H9 (cell line): ENCODE measurements around the gene PSMD8. TPM values are rescaled to one million over a fixed set of nuclear protein-coding genes. Genes with fewer than 3 reads are reported as not detected.

Experiments
- DNase-seq: peaks from one replicate; pipeline ENCODE4 v3.0.0-alpha.2; 2017
- H2AFZ ChIP-seq: one replicate; pipeline ENCODE4 v1.6.1; 2013; ENCODE audit warnings: mild to moderate bottlenecking, low read length, control low read depth, moderate library complexity
- H2AK5ac ChIP-seq: 2 replicates; pipeline ENCODE4 v1.6.1; 2013; ENCODE audit warnings: low read length, control low read depth, mixed read lengths; ENCODE audit not compliant: insufficient read length
- H2BK120ac ChIP-seq: one replicate; pipeline ENCODE4 v1.6.1; 2013; ENCODE audit warnings: low read depth, mild to moderate bottlenecking, low read length, control low read depth, inconsistent platforms; ENCODE audit not compliant: poor library complexity, severe bottlenecking
- H2BK12ac ChIP-seq: 2 replicates; pipeline ENCODE4 v1.6.1; 2013; ENCODE audit warnings: low read length, control low read depth, mixed read lengths, low read depth; ENCODE audit not compliant: insufficient read length
- H2BK15ac ChIP-seq: 2 replicates; pipeline ENCODE4 v1.6.1; 2013; ENCODE audit warnings: low read depth, low read length, control low read depth
- H2BK20ac ChIP-seq: one replicate; pipeline ENCODE4 v1.6.1; 2013; ENCODE audit warnings: low read depth, mild to moderate bottlenecking, low read length, control low read depth, inconsistent platforms; ENCODE audit not compliant: poor library complexity, severe bottlenecking
- H2BK5ac ChIP-seq: 2 replicates; pipeline ENCODE4 v1.6.1; 2013; ENCODE audit warnings: low read length, control low read depth, mixed read lengths; ENCODE audit not compliant: insufficient read length
- H3K14ac ChIP-seq: 2 replicates; pipeline ENCODE4 v1.6.1; 2013; ENCODE audit warnings: low read length, control low read depth; ENCODE audit not compliant: insufficient read depth
- H3K18ac ChIP-seq: 2 replicates; pipeline ENCODE4 v1.6.1; 2013; ENCODE audit warnings: low read depth, mild to moderate bottlenecking, mixed read lengths, low read length, control low read depth; ENCODE audit not compliant: insufficient read length
- H3K23ac ChIP-seq: 2 replicates; pipeline ENCODE4 v1.6.1; 2013; ENCODE audit warnings: low read length, control low read depth, mixed read lengths, low read depth; ENCODE audit not compliant: insufficient read length
- H3K23me2 ChIP-seq: 2 replicates; pipeline ENCODE4 v1.6.1; 2013; ENCODE audit warnings: low read depth, mild to moderate bottlenecking, mixed read lengths, low read length, control low read depth; ENCODE audit not compliant: insufficient read length, poor library complexity, severe bottlenecking
- H3K27ac ChIP-seq: 2 replicates; pipeline ENCODE4 v1.5.1; 2013; ENCODE audit warnings: low read length, control low read depth, mixed read lengths, low read depth; ENCODE audit not compliant: insufficient read length
- H3K27me3 ChIP-seq: 2 replicates; pipeline ENCODE4 v1.6.1; 2013; ENCODE audit warnings: low read length, control low read depth, inconsistent platforms; ENCODE audit not compliant: insufficient read depth
- H3K4ac ChIP-seq: 2 replicates; pipeline ENCODE4 v1.6.1; 2013; ENCODE audit warnings: low read depth, mild to moderate bottlenecking, control low read depth, inconsistent platforms, low read length, moderate library complexity
- H3K4me1 ChIP-seq: 2 replicates; pipeline ENCODE4 v1.6.1; 2013; ENCODE audit warnings: low read length, control low read depth, inconsistent platforms; ENCODE audit not compliant: insufficient read depth
- H3K4me2 ChIP-seq: 2 replicates; pipeline ENCODE4 v1.6.1; 2013; ENCODE audit warnings: low read length, control low read depth, mixed read lengths; ENCODE audit not compliant: insufficient read length, insufficient read depth
- H3K56ac ChIP-seq: 2 replicates; pipeline ENCODE4 v1.6.1; 2013; ENCODE audit warnings: low read depth, mild to moderate bottlenecking, mixed read lengths, low read length, control low read depth; ENCODE audit not compliant: insufficient read length
- H3K79me1 ChIP-seq: 2 replicates; pipeline ENCODE4 v1.6.1; 2013; ENCODE audit warnings: low read depth, mild to moderate bottlenecking, moderate library complexity, low read length, control low read depth, inconsistent platforms; ENCODE audit not compliant: insufficient read depth, poor library complexity, severe bottlenecking
- H3K79me2 ChIP-seq: 2 replicates; pipeline ENCODE4 v1.6.1; 2013; ENCODE audit warnings: low read length, control low read depth, inconsistent platforms; ENCODE audit not compliant: insufficient read depth
- H3K9ac ChIP-seq: 2 replicates; pipeline ENCODE4 v1.6.1; 2013; ENCODE audit warnings: low read length, control low read depth, mixed read lengths; ENCODE audit not compliant: insufficient read length; ENCODE audit errors: extremely low read depth
- H3K9me3 ChIP-seq: one replicate; pipeline ENCODE4 v1.6.1; 2013; ENCODE audit warnings: low read depth, low read length, inconsistent platforms; ENCODE audit not compliant: control insufficient read depth
- H3T11ph ChIP-seq: one replicate; pipeline ENCODE4 v1.6.1; 2013; ENCODE audit warnings: mild to moderate bottlenecking, low read length, control low read depth, inconsistent platforms
- H4K20me1 ChIP-seq: one replicate; pipeline ENCODE4 v1.6.1; 2013; ENCODE audit not compliant: control insufficient read depth, insufficient read length, insufficient read depth
- H4K5ac ChIP-seq: 2 replicates; pipeline ENCODE4 v1.6.1; 2013; ENCODE audit warnings: low read depth, mild to moderate bottlenecking, mixed read lengths, low read length, control low read depth; ENCODE audit not compliant: insufficient read length
- H4K8ac ChIP-seq: replicated peaks from 2 replicates; pipeline ENCODE4 v1.6.1; 2013; ENCODE audit warnings: low read length, control low read depth, mixed read lengths, low read depth; ENCODE audit not compliant: insufficient read length
- H4K91ac ChIP-seq: 2 replicates; pipeline ENCODE4 v1.6.1; 2013; ENCODE audit warnings: low read depth, mild to moderate bottlenecking, moderate library complexity, mixed read lengths, low read length, control low read depth; ENCODE audit not compliant: insufficient read length
- H3K27ac Mint-ChIP-seq, 3 experiments: 2 replicates in 2 of 3; 3 replicates in 1 of 3; pipeline ENCODE4 v1.8.0; 2020 to 2021; ENCODE audit warnings: mixed read lengths in 3 of 3, mild to moderate bottlenecking in 1 of 3, moderate library complexity in 1 of 3
- H3K27me3 Mint-ChIP-seq: 2 replicates; pipeline ENCODE4 v1.8.0; 2021; ENCODE audit warnings: low read depth, mild to moderate bottlenecking, moderate library complexity, mixed read lengths
- H3K36me3 Mint-ChIP-seq, 3 experiments: 2 replicates in 2 of 3; 3 replicates in 1 of 3; pipeline ENCODE4 v1.8.0; 2020 to 2021; ENCODE audit warnings: low read depth in 3 of 3, mixed read lengths in 3 of 3; ENCODE audit not compliant: insufficient read depth in 1 of 3
- H3K4me1 Mint-ChIP-seq, 2 experiments: 2 replicates each; pipeline ENCODE4 v1.8.0; 2020; ENCODE audit warnings: mixed read lengths in 2 of 2
- H3K4me3 Mint-ChIP-seq, 2 experiments: 2 replicates in 1 of 2; 3 replicates in 1 of 2; pipeline ENCODE4 v1.8.0; 2020 to 2021; ENCODE audit warnings: mild to moderate bottlenecking in 2 of 2, mixed read lengths in 2 of 2, moderate library complexity in 1 of 2
- H3K9me3 Mint-ChIP-seq, 2 experiments: 2 replicates in 1 of 2; 3 replicates in 1 of 2; pipeline ENCODE4 v1.8.0; 2020; ENCODE audit warnings: mild to moderate bottlenecking in 2 of 2, mixed read lengths in 2 of 2, moderate library complexity in 1 of 2
- WGBS: extraction: QIAGEN DNeasy Blood & Tissue Kit; methylation state at CpG from one replicate; pipeline ENCODE4 v1.1.7; 2013; ENCODE audit warnings: missing lambda C conversion rate, low lambda C conversion rate, mixed read lengths; ENCODE audit not compliant: insufficient read length; ENCODE audit errors: extremely low coverage; 5-methylcytosine and 5-hydroxymethylcytosine counted together
- total RNA-seq: library from RNA; stranded (reverse); gene quantifications from 2 replicates; pipeline ENCODE4 v1.2.1, GENCODE V29; 2021
- TF ChIP-seq, protein P1 (sequence below): fragments of 200-600 bp; sonication (generic); conservative IDR thresholded peaks from 3 replicates; pipeline ENCODE4 v1.8.0; 2021; ENCODE audit warnings: antibody characterized with exemption, mild to moderate bottlenecking

The PSMD8 gene
- total RNA-seq, 1 experiment from 2014 or later = 189 TPM

GRCh38 chr19:38376576-38376975 lies 2.2 kb downstream of the PSMD8 start:
- H2AK5ac ChIP-seq = no peak overlapping the region
- no peak overlapping the region for H4K8ac ChIP-seq
- H3K56ac ChIP-seq = no peak overlapping the region
- no peaks in the 10 kb centered on the region for H3K9me3 ChIP-seq
- peaks cover 12% of the 10 kb centered on the region for H3K23me2 ChIP-seq
- H3K79me1 ChIP-seq = peaks cover 12% of the 10 kb centered on the region
- peaks cover 3% of the 10 kb centered on the region for H4K20me1 ChIP-seq
- H2BK5ac ChIP-seq = no peak overlapping the region
- no peak overlapping the region for H2BK120ac ChIP-seq
- H3K4me1 ChIP-seq = no peaks in the 10 kb centered on the region
- no peak overlapping the region for H3K27ac ChIP-seq
- no peak overlapping the region for H3K23ac ChIP-seq
- H2BK20ac ChIP-seq = no peak overlapping the region
- H2BK15ac ChIP-seq = no peak overlapping the region
- peaks cover 22 to 41% (median 32%) of the 10 kb centered on the region in 3 experiments; a peak in 6 of 7 replicates for H3K36me3 Mint-ChIP-seq
- peaks cover 14 to 18% of the 10 kb centered on the region in 2 experiments for H3K4me1 Mint-ChIP-seq
- no peaks in the 10 kb centered on the region for H3K9me3 Mint-ChIP-seq
- WGBS = no CpG with 5 or more reads among the region's 3 CpGs
- H3K4me3 Mint-ChIP-seq = peak overlapping the region; percentile 40 to 99
- H3K14ac ChIP-seq = no peak overlapping the region
- no peak for DNase-seq
- H4K5ac ChIP-seq = no peak overlapping the region
- TF ChIP-seq, protein P1, sequence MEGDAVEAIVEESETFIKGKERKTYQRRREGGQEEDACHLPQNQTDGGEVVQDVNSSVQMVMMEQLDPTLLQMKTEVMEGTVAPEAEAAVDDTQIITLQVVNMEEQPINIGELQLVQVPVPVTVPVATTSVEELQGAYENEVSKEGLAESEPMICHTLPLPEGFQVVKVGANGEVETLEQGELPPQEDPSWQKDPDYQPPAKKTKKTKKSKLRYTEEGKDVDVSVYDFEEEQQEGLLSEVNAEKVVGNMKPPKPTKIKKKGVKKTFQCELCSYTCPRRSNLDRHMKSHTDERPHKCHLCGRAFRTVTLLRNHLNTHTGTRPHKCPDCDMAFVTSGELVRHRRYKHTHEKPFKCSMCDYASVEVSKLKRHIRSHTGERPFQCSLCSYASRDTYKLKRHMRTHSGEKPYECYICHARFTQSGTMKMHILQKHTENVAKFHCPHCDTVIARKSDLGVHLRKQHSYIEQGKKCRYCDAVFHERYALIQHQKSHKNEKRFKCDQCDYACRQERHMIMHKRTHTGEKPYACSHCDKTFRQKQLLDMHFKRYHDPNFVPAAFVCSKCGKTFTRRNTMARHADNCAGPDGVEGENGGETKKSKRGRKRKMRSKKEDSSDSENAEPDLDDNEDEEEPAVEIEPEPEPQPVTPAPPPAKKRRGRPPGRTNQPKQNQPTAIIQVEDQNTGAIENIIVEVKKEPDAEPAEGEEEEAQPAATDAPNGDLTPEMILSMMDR = no peak
- no peak overlapping the region for H3K18ac ChIP-seq
- H3K79me2 ChIP-seq = peaks cover 16% of the 10 kb centered on the region; the same call in 1 of the 2 replicates
- H4K91ac ChIP-seq = no peak overlapping the region
- no peak overlapping the region for H3K4me2 ChIP-seq
- no peak overlapping the region for H3T11ph ChIP-seq
- no peak overlapping the region for H3K4ac ChIP-seq
- no peak overlapping the region for H2BK12ac ChIP-seq
- H3K9ac ChIP-seq = no peak overlapping the region
- H3K27me3 Mint-ChIP-seq = peaks cover 11% of the 10 kb centered on the region
- H3K27ac Mint-ChIP-seq = no peak overlapping the region
- H3K27me3 ChIP-seq = no peaks in the 10 kb centered on the region
- H2AFZ ChIP-seq = no peak overlapping the region
